Measurements from ENCODE around the gene COL17A1. TPM values are rescaled to one million over a fixed set of nuclear protein-coding genes. Genes with fewer than 3 reads are reported as not detected.

COL17A1 gene
- total RNA-seq, 4 donors from 2014 or later: 0.12 to 10.7 (median 0.68) TPM

- H3K4me1 ChIP-seq: no peaks in the 10 kb centered on the region
- H3K27ac ChIP-seq: no peak overlapping the region
- H3K27me3 ChIP-seq: no peaks in the 10 kb centered on the region
- no peak overlapping the region for H3K4me3 ChIP-seq
- ATAC-seq: no peak
- no peak for TF ChIP-seq POLR2A (IDR thresholded peaks at IDR 0.05)
- TF ChIP-seq EP300 (IDR thresholded peaks at IDR 0.05): no peak
- no peak for TF ChIP-seq CTCF (IDR thresholded peaks at IDR 0.05)
- no peak for TF ChIP-seq POLR2AphosphoS5 (IDR thresholded peaks at IDR 0.05)
- H3K36me3 ChIP-seq: no peaks in the 10 kb centered on the region
- WGBS, 2 donors (ENCODE audit: low coverage in 1 of 2): 26 to 39% methylated on average over 2 of the region's 2 CpGs
- H3K9me3 ChIP-seq: no peaks in the 10 kb centered on the region
Observed at GRCh38 chr10:104090611-104091010, 4.9 kb upstream of the COL17A1 start.

- TF ChIP-seq EP300 (IDR thresholded peaks at IDR 0.05) (no peak), CTCF (IDR thresholded peaks at IDR 0.05) (no peak), POLR2A (IDR thresholded peaks at IDR 0.05) (no peak), POLR2AphosphoS5 (IDR thresholded peaks at IDR 0.05) (no peak)
- Histone ChIP-seq H3K27me3 (no peaks in the 10 kb centered on the region), H3K4me1 (no peaks in the 10 kb centered on the region), H3K36me3 (no peaks in the 10 kb centered on the region), H3K9me3 (no peaks in the 10 kb centered on the region), H3K27ac (no peak overlapping the region), H3K4me3 (no peak overlapping the region)
- no peak for ATAC-seq
- 35 to 54% methylated on average over 2 to 3 of the region's 3 CpGs for WGBS, 2 donors (ENCODE audit: low coverage in 1 of 2)
Observed at GRCh38 chr10:104089621-104090020, 3.9 kb upstream of the COL17A1 start.

GRCh38 chr10:104088239-104088638 is 2.6 kb upstream of the COL17A1 start:
- TF ChIP-seq EP300 (IDR thresholded peaks at IDR 0.05) (no peak), CTCF (IDR thresholded peaks at IDR 0.05) (no peak), POLR2A (IDR thresholded peaks at IDR 0.05) (no peak), POLR2AphosphoS5 (IDR thresholded peaks at IDR 0.05) (no peak)
- H3K27ac ChIP-seq: no peak overlapping the region
- H3K27me3 ChIP-seq: no peaks in the 10 kb centered on the region
- ATAC-seq: no peak
- no peak overlapping the region for H3K4me3 ChIP-seq
- no peaks in the 10 kb centered on the region for H3K36me3 ChIP-seq
- no peaks in the 10 kb centered on the region for H3K9me3 ChIP-seq
- 81 to 92% methylated on average over 3 to 5 of the region's 5 CpGs for WGBS, 2 donors (ENCODE audit: low coverage in 1 of 2)
- no peaks in the 10 kb centered on the region for H3K4me1 ChIP-seq

GRCh38 chr10:104084482-104085142 is 1.1 kb downstream of the COL17A1 start:
- TF ChIP-seq CTCF (IDR thresholded peaks at IDR 0.05) (no peak), EP300 (IDR thresholded peaks at IDR 0.05) (no peak), POLR2AphosphoS5 (IDR thresholded peaks at IDR 0.05) (no peak), POLR2A (IDR thresholded peaks at IDR 0.05) (no peak)
- no peak for ATAC-seq
- H3K36me3 ChIP-seq: no peaks in the 10 kb centered on the region
- WGBS, 2 donors (ENCODE audit: low coverage in 1 of 2): 55 to 71% methylated on average over 4 to 5 of the region's 5 CpGs
- H3K4me3 ChIP-seq: no peak overlapping the region
- no peaks in the 10 kb centered on the region for H3K9me3 ChIP-seq
- no peak overlapping the region for H3K27ac ChIP-seq
- H3K4me1 ChIP-seq: peaks cover 0 to 3% (median 0%) of the 10 kb centered on the region in 3 donors
- H3K27me3 ChIP-seq: no peaks in the 10 kb centered on the region

GRCh38 chr10:104081998-104082397 is 3.7 kb downstream of the COL17A1 start:
- no peak overlapping the region for H3K4me3 ChIP-seq
- H3K27me3 ChIP-seq: no peaks in the 10 kb centered on the region
- no peaks in the 10 kb centered on the region for H3K9me3 ChIP-seq
- no peak overlapping the region for H3K27ac ChIP-seq
- WGBS, 2 donors (ENCODE audit: low coverage in 1 of 2): 29 to 50% methylated on average over 2 to 5 of the region's 5 CpGs
- H3K36me3 ChIP-seq: no peaks in the 10 kb centered on the region
- TF ChIP-seq POLR2AphosphoS5 (IDR thresholded peaks at IDR 0.05) (no peak), CTCF (IDR thresholded peaks at IDR 0.05) (no peak), EP300 (IDR thresholded peaks at IDR 0.05) (no peak), POLR2A (IDR thresholded peaks at IDR 0.05) (no peak)
- ATAC-seq: no peak
- peaks cover 0 to 3% (median 0%) of the 10 kb centered on the region in 3 donors for H3K4me1 ChIP-seq
